Ishikawa (cell line): ENCODE data around the gene SRRM5.

Experiments used
- CEBPB ChIP-seq: IDR thresholded peaks from 2 replicates; pipeline ENCODE4 v1.6.1; 2012
- CREB1 ChIP-seq: IDR thresholded peaks from 2 replicates; pipeline ENCODE4 v1.6.1; 2012; ENCODE audit warnings: low read depth
- EGR1 ChIP-seq: IDR thresholded peaks from 2 replicates; pipeline ENCODE4 v1.6.1; 2012
- EP300 ChIP-seq: IDR thresholded peaks from 2 replicates; pipeline ENCODE4 v1.6.1; 2012; ENCODE audit warnings: borderline replicate concordance
- FOXM1 ChIP-seq: IDR thresholded peaks from 2 replicates; pipeline ENCODE4 v1.6.1; 2012; ENCODE audit warnings: low read depth, borderline replicate concordance
- MAX ChIP-seq: IDR thresholded peaks from 2 replicates; pipeline ENCODE4 v1.6.1; 2012
- NFIC ChIP-seq: IDR thresholded peaks from 2 replicates; pipeline ENCODE4 v1.6.1; 2012
- RAD21 ChIP-seq: IDR thresholded peaks from 2 replicates; pipeline ENCODE4 v1.6.1; 2012; ENCODE audit warnings: low read depth
- REST ChIP-seq: IDR thresholded peaks from 2 replicates; pipeline ENCODE4 v1.6.1; 2012; ENCODE audit warnings: low read depth, mild to moderate bottlenecking
- TAF1 ChIP-seq: IDR thresholded peaks from 2 replicates; pipeline ENCODE4 v1.6.1; 2012; ENCODE audit warnings: low read depth, mild to moderate bottlenecking
- TCF12 ChIP-seq: IDR thresholded peaks from 2 replicates; pipeline ENCODE4 v1.6.1; 2012; ENCODE audit warnings: low read depth
- TEAD4 ChIP-seq: IDR thresholded peaks from 2 replicates; pipeline ENCODE4 v1.6.1; 2012
- USF1 ChIP-seq: IDR thresholded peaks from 2 replicates; pipeline ENCODE4 v1.6.1; 2012
- YY1 ChIP-seq: IDR thresholded peaks from 2 replicates; pipeline ENCODE4 v1.6.1; 2012; ENCODE audit warnings: low read depth
- ZBTB7A ChIP-seq: IDR thresholded peaks from 2 replicates; pipeline ENCODE4 v1.6.1; 2012; ENCODE audit warnings: low read depth

SRRM5 gene

GRCh38 chr19:43605875-43606568 is 5.9 kb upstream of the SRRM5 start:
- TF ChIP-seq REST: no peak
- no peak for TF ChIP-seq EP300
- no peak for TF ChIP-seq CREB1
- no peak for TF ChIP-seq NFIC
- TF ChIP-seq TCF12: no peak
- TF ChIP-seq FOXM1: no peak
- no peak for TF ChIP-seq USF1
- TF ChIP-seq RAD21: no peak
- TF ChIP-seq TAF1: no peak
- no peak for TF ChIP-seq YY1
- TF ChIP-seq EGR1: no peak
- TF ChIP-seq MAX: no peak
- no peak for TF ChIP-seq TEAD4
- TF ChIP-seq ZBTB7A: no peak
- TF ChIP-seq CEBPB: no peak

- TF ChIP-seq TAF1: no peak
- TF ChIP-seq NFIC: no peak
- TF ChIP-seq REST: no peak
- TF ChIP-seq USF1: no peak
- TF ChIP-seq TEAD4: no peak
- TF ChIP-seq EGR1: no peak
- TF ChIP-seq TCF12: no peak
- TF ChIP-seq FOXM1: no peak
- TF ChIP-seq CEBPB: no peak
- no peak for TF ChIP-seq YY1
- no peak for TF ChIP-seq EP300
- TF ChIP-seq MAX: no peak
- TF ChIP-seq ZBTB7A: no peak
- TF ChIP-seq RAD21: no peak
- no peak for TF ChIP-seq CREB1
These were observed 5.2 kb upstream of the SRRM5 start for GRCh38 chr19:43606569-43607229.

GRCh38 chr19:43607238-43608205 is 4.4 kb upstream of the SRRM5 start:
- TF ChIP-seq NFIC (no peak), MAX (no peak), CREB1 (no peak), TEAD4 (no peak), REST (no peak), RAD21 (no peak), TAF1 (no peak), TCF12 (no peak), FOXM1 (no peak), ZBTB7A (no peak), EP300 (no peak), EGR1 (no peak), YY1 (no peak)
